CD14-positive monocyte (primary cell): ENCODE results near the gene EMC6. TPM values are rescaled to one million over a fixed set of nuclear protein-coding genes. Genes with fewer than 3 reads are reported as not detected.
A peak's percentile ranks its signal among the peaks of the same experiment; 100 is the strongest.

Source experiments
- DNase-seq, 3 donors: peaks; one replicate each; pipeline ENCODE4 v3.0.0-alpha.2; 2011 to 2022
- H2AFZ ChIP-seq: 2 replicates; pipeline ENCODE4 v1.6.0; 2012; ENCODE audit warnings: mild to moderate bottlenecking, low read depth, low read length, inconsistent platforms; ENCODE audit not compliant: insufficient read depth, poor library complexity, severe bottlenecking
- H3K27ac ChIP-seq, 2 donors: 1 replicate in 1 of 2; 2 replicates in 1 of 2; pipeline ENCODE4 v1.5.1; 2012 to 2013; ENCODE audit warnings: low read length in 2 of 2, control low read depth in 1 of 2, inconsistent platforms in 1 of 2, low read depth in 1 of 2, mild to moderate bottlenecking in 1 of 2
- H3K27me3 ChIP-seq, 2 donors: one replicate each; pipeline versions ENCODE4 v1.6.0 to v1.6.1; 2011 to 2013; ENCODE audit warnings: low read length in 2 of 2; ENCODE audit not compliant: control insufficient read depth in 2 of 2, insufficient read depth in 2 of 2
- H3K36me3 ChIP-seq, 2 donors: replicated peaks in 1 of 2; 1 replicate in 1 of 2; 2 replicates in 1 of 2; pipeline versions ENCODE4 v1.5.1 to v1.6.1; 2012 to 2013; ENCODE audit warnings: low read length in 2 of 2, control low read depth in 1 of 2, inconsistent platforms in 1 of 2, mild to moderate bottlenecking in 1 of 2; ENCODE audit not compliant: insufficient read depth in 2 of 2, control insufficient read depth in 1 of 2
- H3K4me1 ChIP-seq, 2 donors: 1 replicate in 1 of 2; 2 replicates in 1 of 2; pipeline versions ENCODE4 v1.5.1 to v1.6.1; 2012 to 2013; ENCODE audit warnings: low read length in 2 of 2, control low read depth in 1 of 2, inconsistent platforms in 1 of 2, mild to moderate bottlenecking in 1 of 2, moderate library complexity in 1 of 2; ENCODE audit not compliant: insufficient read depth in 2 of 2, control insufficient read depth in 1 of 2
- H3K4me2 ChIP-seq: replicated peaks from 2 replicates; pipeline ENCODE3; 2012; ENCODE audit warnings: low read length, moderate library complexity, mild to moderate bottlenecking; ENCODE audit not compliant: poor library complexity, severe bottlenecking; ENCODE audit errors: extremely low read depth
- H3K4me3 ChIP-seq, 3 experiments: fragments of 200-600 bp in 1 of 3; sonication (generic) in 1 of 3; replicated peaks in 1 of 3; 1 replicate in 2 of 3; 2 replicates in 1 of 3; pipeline ENCODE4 v1.5.1; 2011 to 2013; ENCODE audit warnings: low read length in 3 of 3, mild to moderate bottlenecking in 3 of 3, control low read depth in 2 of 3, low read depth in 2 of 3, inconsistent platforms in 1 of 3, moderate library complexity in 1 of 3
- H3K79me2 ChIP-seq: 2 replicates; pipeline ENCODE4 v1.6.0; 2012; ENCODE audit warnings: mild to moderate bottlenecking, control low read depth, inconsistent platforms, low read length, moderate library complexity; ENCODE audit not compliant: insufficient read depth
- H3K9ac ChIP-seq: 2 replicates; pipeline ENCODE4 v1.6.0; 2017; ENCODE audit warnings: low read length, mild to moderate bottlenecking; ENCODE audit not compliant: insufficient read depth, poor library complexity, severe bottlenecking
- H3K9me3 ChIP-seq, 2 donors: replicated peaks in 1 of 2; 1 replicate in 1 of 2; 2 replicates in 1 of 2; pipeline versions ENCODE4 v1.5.1 to v1.6.1; 2012 to 2013; ENCODE audit warnings: low read length in 2 of 2, control low read depth in 1 of 2; ENCODE audit not compliant: control insufficient read depth in 1 of 2, insufficient read depth in 1 of 2
- H4K20me1 ChIP-seq: 2 replicates; pipeline ENCODE4 v1.6.0; 2012; ENCODE audit warnings: mild to moderate bottlenecking, low read length, control low read depth, moderate library complexity; ENCODE audit not compliant: insufficient read depth
- H3K27ac Mint-ChIP-seq, 7 donors: one replicate each; pipeline ENCODE4 v1.8.0; 2020; ENCODE audit warnings: mild to moderate bottlenecking in 7 of 7, mixed read lengths in 7 of 7, moderate library complexity in 6 of 7, inconsistent platforms in 2 of 7
- H3K27me3 Mint-ChIP-seq, 3 donors: one replicate each; pipeline ENCODE4 v1.8.0; 2021 to 2022; ENCODE audit warnings: low read depth in 3 of 3, mild to moderate bottlenecking in 3 of 3, mixed read lengths in 3 of 3, moderate library complexity in 3 of 3, inconsistent platforms in 1 of 3
- H3K36me3 Mint-ChIP-seq, 2 donors: one replicate each; pipeline ENCODE4 v1.8.0; 2020; ENCODE audit warnings: mixed read lengths in 2 of 2, inconsistent platforms in 1 of 2, mild to moderate bottlenecking in 1 of 2
- H3K4me1 Mint-ChIP-seq: one replicate; pipeline ENCODE4 v1.8.0; 2020; ENCODE audit warnings: mild to moderate bottlenecking, mixed read lengths
- H3K4me3 Mint-ChIP-seq, 2 donors: one replicate each; pipeline ENCODE4 v1.8.0; 2020; ENCODE audit warnings: mild to moderate bottlenecking in 2 of 2, mixed read lengths in 2 of 2, moderate library complexity in 1 of 2
- H3K9me3 Mint-ChIP-seq, 7 donors: one replicate each; pipeline ENCODE4 v1.8.0; 2020 to 2022; ENCODE audit warnings: mixed read lengths in 7 of 7, mild to moderate bottlenecking in 6 of 7, moderate library complexity in 6 of 7, inconsistent platforms in 2 of 7
- WGBS: methylation state at CpG from one replicate; pipeline ENCODE4 v1.1.5; 2013; ENCODE audit warnings: missing lambda C conversion rate; ENCODE audit not compliant: insufficient coverage; 5-methylcytosine and 5-hydroxymethylcytosine counted together
- intact Hi-C, 2 donors: fragments of 100-400 bp; cut with micrococcal nuclease; formaldehyde crosslinking; loops; one replicate each; pipeline versions ENCODE4 v1.15.0 to v1.15.1; 2023
- polyA plus RNA-seq, 3 donors: library from polyadenylated mRNA; depleted of rRNA in 1 of 3; unstranded in 2 of 3; stranded (reverse) in 1 of 3; fragments of 300-500 nt in 2 of 3; fragments of >200 nt in 1 of 3; fragmentation: Illumina TruSeq in 2 of 3; gene quantifications; 1 replicate in 2 of 3; 2 replicates in 1 of 3; pipeline ENCODE4 v1.2.3, GENCODE V29; 2012 to 2021
- TF ChIP-seq, protein P1 (sequence below): fragments of 200-600 bp; IDR thresholded peaks from one replicate; pipeline ENCODE4 v1.8.0; 2022; ENCODE audit warnings: antibody characterized with exemption, mild to moderate bottlenecking

EMC6 gene
- polyA plus RNA-seq, 3 donors = 24.4 to 118 (median 105) TPM

DNA sequence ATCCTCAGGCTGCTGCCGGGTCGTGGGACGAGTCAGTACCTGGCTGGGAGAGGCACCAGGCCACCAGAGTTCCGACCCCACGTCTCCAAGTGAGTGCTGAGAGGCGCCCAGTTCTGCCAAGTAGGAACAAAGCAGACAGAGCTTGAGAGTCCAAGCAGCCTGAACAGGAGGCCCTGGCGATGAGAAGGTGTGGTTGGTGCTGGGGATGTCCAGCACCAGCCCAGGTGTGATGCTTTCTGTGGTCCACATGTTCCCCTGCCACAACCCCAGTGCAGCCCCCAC lies 11.1 kb upstream of the EMC6 start:
- Histone ChIP-seq H3K4me2 (no peak overlapping the region), H3K79me2 (no peaks in the 10 kb centered on the region), H3K9ac (no peak overlapping the region), H3K27ac (no peak overlapping the region), H4K20me1 (no peaks in the 10 kb centered on the region), H3K4me1 (no peaks in the 10 kb centered on the region), H3K27me3 (no peaks in the 10 kb centered on the region), H3K4me3 (no peak overlapping the region), H3K9me3 (no peaks in the 10 kb centered on the region), H2AFZ (no peak overlapping the region), H3K36me3 (peaks cover 23 to 35% of the 10 kb centered on the region in 2 donors)
- Mint-ChIP-seq H3K27me3 (peaks cover 0 to 2% (median 1%) of the 10 kb centered on the region in 3 donors), H3K4me1 (peaks cover 3% of the 10 kb centered on the region), H3K36me3 (peaks cover 17 to 49% of the 10 kb centered on the region in 2 donors), H3K9me3 (peaks cover 0 to 3% (median 0%) of the 10 kb centered on the region in 7 donors), H3K4me3 (no peak overlapping the region), H3K27ac (peak overlapping the region in 1 of 7 donors; percentile 42)
- intact Hi-C loops = no loop called here
- DNase-seq = no peak
- WGBS = 100% methylated on average over 7 of the region's 7 CpGs
- TF ChIP-seq, protein P1, sequence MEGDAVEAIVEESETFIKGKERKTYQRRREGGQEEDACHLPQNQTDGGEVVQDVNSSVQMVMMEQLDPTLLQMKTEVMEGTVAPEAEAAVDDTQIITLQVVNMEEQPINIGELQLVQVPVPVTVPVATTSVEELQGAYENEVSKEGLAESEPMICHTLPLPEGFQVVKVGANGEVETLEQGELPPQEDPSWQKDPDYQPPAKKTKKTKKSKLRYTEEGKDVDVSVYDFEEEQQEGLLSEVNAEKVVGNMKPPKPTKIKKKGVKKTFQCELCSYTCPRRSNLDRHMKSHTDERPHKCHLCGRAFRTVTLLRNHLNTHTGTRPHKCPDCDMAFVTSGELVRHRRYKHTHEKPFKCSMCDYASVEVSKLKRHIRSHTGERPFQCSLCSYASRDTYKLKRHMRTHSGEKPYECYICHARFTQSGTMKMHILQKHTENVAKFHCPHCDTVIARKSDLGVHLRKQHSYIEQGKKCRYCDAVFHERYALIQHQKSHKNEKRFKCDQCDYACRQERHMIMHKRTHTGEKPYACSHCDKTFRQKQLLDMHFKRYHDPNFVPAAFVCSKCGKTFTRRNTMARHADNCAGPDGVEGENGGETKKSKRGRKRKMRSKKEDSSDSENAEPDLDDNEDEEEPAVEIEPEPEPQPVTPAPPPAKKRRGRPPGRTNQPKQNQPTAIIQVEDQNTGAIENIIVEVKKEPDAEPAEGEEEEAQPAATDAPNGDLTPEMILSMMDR = no peak

DNA sequence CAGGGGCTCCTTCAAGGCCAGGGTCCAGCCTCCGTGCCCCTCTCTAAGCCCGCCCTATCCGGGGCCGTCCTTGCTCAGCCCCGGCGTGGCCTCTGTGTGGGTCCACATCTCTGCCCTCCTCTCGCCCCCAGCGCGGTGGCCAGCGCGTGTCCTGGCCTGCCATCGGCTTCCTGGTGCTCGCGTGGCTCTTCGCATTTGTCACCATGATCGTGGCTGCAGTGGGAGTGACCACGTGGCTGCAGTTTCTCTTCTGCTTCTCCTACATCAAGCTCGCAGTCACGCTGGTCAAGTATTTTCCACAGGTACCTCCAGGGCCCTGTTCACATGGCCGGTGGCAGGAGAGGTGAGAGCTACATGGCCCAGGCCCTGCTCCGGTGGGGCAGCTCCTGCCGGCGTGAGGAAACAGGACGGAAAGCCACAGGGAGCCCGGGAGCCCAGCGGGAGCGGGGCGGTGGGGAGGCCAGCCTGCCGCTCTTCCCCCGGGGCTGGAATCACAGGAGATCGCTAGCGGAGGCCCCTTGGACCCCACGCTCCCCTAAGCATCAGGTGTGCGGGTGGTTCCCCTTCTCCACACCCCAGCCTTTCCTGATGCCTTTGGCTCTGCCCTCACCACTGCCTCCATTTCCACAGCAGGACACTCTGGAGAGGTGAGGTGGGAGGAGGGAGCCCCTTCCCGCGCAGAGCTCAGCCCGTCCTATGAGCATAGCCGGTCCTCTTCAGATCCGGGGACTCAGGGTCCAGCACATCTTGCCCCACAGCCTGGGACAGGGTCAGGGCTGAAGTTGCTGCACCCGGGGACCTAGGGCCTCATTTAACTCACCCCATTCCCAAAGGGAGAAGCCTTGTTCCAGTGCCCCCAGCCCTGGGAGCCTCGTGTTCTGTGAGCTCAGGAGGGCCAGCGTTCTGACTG lies 10.5 kb upstream of the EMC6 start:
- Mint-ChIP-seq H3K4me1 (peaks cover 3% of the 10 kb centered on the region), H3K27ac (peak overlapping the region in 2 of 7 donors; percentile 42 to 60), H3K36me3 (peaks cover 15 to 48% of the 10 kb centered on the region in 2 donors), H3K4me3 (no peak overlapping the region), H3K9me3 (peaks cover 0 to 2% (median 0%) of the 10 kb centered on the region in 7 donors), H3K27me3 (peaks cover 0 to 2% (median 1%) of the 10 kb centered on the region in 3 donors)
- no peak overlapping the region for H3K9ac ChIP-seq
- no peaks in the 10 kb centered on the region for H3K79me2 ChIP-seq
- no peak overlapping the region for H3K4me2 ChIP-seq
- H3K4me1 ChIP-seq = no peaks in the 10 kb centered on the region
- peaks cover 26 to 35% of the 10 kb centered on the region in 2 donors for H3K36me3 ChIP-seq
- TF ChIP-seq, protein P1 = no peak
- H4K20me1 ChIP-seq = no peaks in the 10 kb centered on the region
- no peak for DNase-seq
- WGBS = 88% methylated on average over 30 of the region's 42 CpGs
- H3K4me3 ChIP-seq = no peak overlapping the region
- no peak overlapping the region for H2AFZ ChIP-seq
- intact Hi-C loops = no loop called here
- H3K27me3 ChIP-seq = no peaks in the 10 kb centered on the region
- H3K9me3 ChIP-seq = no peaks in the 10 kb centered on the region
- H3K27ac ChIP-seq = no peak overlapping the region
